GM23338 (cell line): Measurements from ENCODE around the gene LRRC28. TPM values are rescaled to one million over a fixed set of nuclear protein-coding genes. Genes with fewer than 3 reads are reported as not detected.

Source experiments
- ATAC-seq: fragments of 200-7000 bp; cut with Tn5 transposase; 3 replicates; pipeline ENCODE4 v1.9.1; 2020
- DNase-seq: peaks from one replicate; pipeline ENCODE4 v3.0.0-alpha.2; 2015; ENCODE audit warnings: low spot score
- H2AFZ ChIP-seq: fragments of 200-600 bp; sonication (generic); 2 replicates; pipeline ENCODE4 v1.8.0; 2016; ENCODE audit warnings: antibody characterized with exemption, mild to moderate bottlenecking, moderate library complexity
- H3F3A ChIP-seq: fragments of 200-600 bp; sonication (generic); replicated peaks from 2 replicates; pipeline ENCODE4 v1.8.0; 2017; ENCODE audit warnings: antibody characterized with exemption, mixed run types, low read depth
- H3K27ac ChIP-seq: fragments of 200-600 bp; sonication (generic); 2 replicates; pipeline ENCODE4 v1.6.1; 2016; ENCODE audit warnings: low read depth
- H3K27me3 ChIP-seq: fragments of 200-600 bp; sonication (generic); 2 replicates; pipeline ENCODE4 v1.8.0; 2016; ENCODE audit warnings: mild to moderate bottlenecking, mixed run types, moderate library complexity; ENCODE audit not compliant: insufficient read depth
- H3K36me3 ChIP-seq: fragments of 200-600 bp; sonication (generic); 2 replicates; pipeline ENCODE4 v1.8.0; 2016; ENCODE audit warnings: mild to moderate bottlenecking; ENCODE audit not compliant: insufficient read depth
- H3K4me1 ChIP-seq: fragments of 200-600 bp; sonication (generic); 2 replicates; pipeline ENCODE4 v1.8.0; 2016; ENCODE audit warnings: mild to moderate bottlenecking, moderate library complexity; ENCODE audit not compliant: insufficient read depth
- H3K4me2 ChIP-seq: fragments of 200-600 bp; sonication (generic); 2 replicates; pipeline ENCODE4 v1.7.1; 2017; ENCODE audit warnings: mixed run types
- H3K4me3 ChIP-seq: fragments of 200-600 bp; sonication (generic); 2 replicates; pipeline ENCODE4 v1.6.1; 2016; ENCODE audit warnings: mixed run types
- H3K79me2 ChIP-seq: fragments of 200-600 bp; sonication (generic); replicated peaks from 2 replicates; pipeline ENCODE4 v1.8.0; 2017; ENCODE audit warnings: mild to moderate bottlenecking; ENCODE audit not compliant: insufficient read depth
- H3K9me2 ChIP-seq: fragments of 200-600 bp; sonication (generic); 2 replicates; pipeline ENCODE4 v1.8.0; 2017; ENCODE audit not compliant: insufficient read depth
- H4K20me1 ChIP-seq: fragments of 200-600 bp; sonication (generic); replicated peaks from 2 replicates; pipeline ENCODE4 v1.8.0; 2017; ENCODE audit warnings: mild to moderate bottlenecking; ENCODE audit not compliant: insufficient read depth
- H3K27ac Mint-ChIP-seq: 2 replicates; pipeline ENCODE4 v1.8.0; 2020; ENCODE audit warnings: inconsistent platforms, mild to moderate bottlenecking, moderate library complexity, mixed read lengths
- H3K27me3 Mint-ChIP-seq: 3 replicates; pipeline ENCODE4 v1.8.0; 2022; ENCODE audit warnings: low read depth, mild to moderate bottlenecking, moderate library complexity, mixed read lengths, inconsistent platforms; ENCODE audit not compliant: insufficient read depth, poor library complexity
- H3K36me3 Mint-ChIP-seq: 3 replicates; pipeline ENCODE4 v1.8.0; 2021; ENCODE audit warnings: low read depth, mild to moderate bottlenecking, inconsistent platforms, moderate library complexity, mixed read lengths
- H3K4me1 Mint-ChIP-seq: 3 replicates; pipeline ENCODE4 v1.8.0; 2020; ENCODE audit warnings: mild to moderate bottlenecking, inconsistent platforms, mixed read lengths
- H3K4me3 Mint-ChIP-seq: 3 replicates; pipeline ENCODE4 v1.8.0; 2021; ENCODE audit warnings: moderate library complexity, mild to moderate bottlenecking, inconsistent platforms, mixed read lengths
- H3K9me3 Mint-ChIP-seq: 3 replicates; pipeline ENCODE4 v1.8.0; 2020; ENCODE audit warnings: moderate library complexity, mild to moderate bottlenecking, inconsistent platforms, mixed read lengths
- CREB1 ChIP-seq: fragments of 250-450 bp; sonication (Bioruptor Pico); IDR thresholded peaks from 2 replicates; pipeline ENCODE4 v1.5.0; 2020; ENCODE audit warnings: low read depth, mild to moderate bottlenecking, moderate library complexity
- EZH2 ChIP-seq: fragments of 200-600 bp; sonication (generic); IDR thresholded peaks from one replicate; pipeline ENCODE4 v1.8.0; 2017; ENCODE audit warnings: antibody characterized with exemption, mild to moderate bottlenecking, low read depth; ENCODE audit not compliant: unreplicated experiment
- EZH2phosphoT487 ChIP-seq: fragments of 200-600 bp; sonication (generic); IDR thresholded peaks from one replicate; pipeline ENCODE4 v1.8.1; 2018; ENCODE audit warnings: antibody characterized with exemption; ENCODE audit not compliant: unreplicated experiment
- JUNB ChIP-seq: IDR thresholded peaks from one replicate; pipeline ENCODE4 v1.6.1; 2016; ENCODE audit warnings: antibody characterized with exemption; ENCODE audit not compliant: unreplicated experiment
- POLR2AphosphoS5 ChIP-seq: IDR thresholded peaks from 2 replicates; pipeline ENCODE4 v1.6.1; 2016; ENCODE audit warnings: antibody characterized with exemption, low read depth
- ZNF114 ChIP-seq: fragments of 250-450 bp; sonication (Bioruptor Pico); IDR thresholded peaks from 2 replicates; pipeline ENCODE4 v1.5.0; 2020; ENCODE audit warnings: mild to moderate bottlenecking, moderate library complexity
- ZNF331 ChIP-seq: fragments of 250-450 bp; sonication (Bioruptor Pico); IDR thresholded peaks from 2 replicates; pipeline ENCODE4 v1.5.0; 2020; ENCODE audit warnings: low read depth, mild to moderate bottlenecking, moderate library complexity
- polyA plus RNA-seq: library from polyadenylated mRNA; unstranded; fragments of >200 nt; fragmentation: Nextera tagmentation; extraction: Ambion mirVana; gene quantifications from 2 replicates; pipeline ENCODE4 v1.2.1, GENCODE V29; 2016
- total RNA-seq: library from RNA; depleted of rRNA; stranded (reverse); fragments of >200 nt; shearing (Covaris generic); gene quantifications from 2 replicates; pipeline ENCODE4 v1.2.3, GENCODE V29; 2014
- TF ChIP-seq, protein P1 (sequence below): IDR thresholded peaks from one replicate; pipeline ENCODE4 v1.6.1; 2018; ENCODE audit warnings: antibody characterized with exemption; ENCODE audit not compliant: unreplicated experiment
- TF ChIP-seq, protein P2 (sequence below), 2 experiments: fragments of 200-600 bp in 1 of 2; sonication (generic) in 1 of 2; conservative IDR thresholded peaks; 2 replicates each; pipeline versions ENCODE4 v1.5.1 to v1.6.1; 2016 to 2017; ENCODE audit warnings: antibody characterized with exemption in 2 of 2, low read depth in 2 of 2, mild to moderate bottlenecking in 2 of 2, moderate library complexity in 1 of 2
- TF ChIP-seq, protein P3 (sequence below): IDR thresholded peaks from 2 replicates; pipeline ENCODE4 v1.6.1; 2016; ENCODE audit warnings: antibody characterized with exemption
- TF ChIP-seq, protein P4 (sequence below): fragments of 250-450 bp; sonication (Bioruptor Pico); IDR thresholded peaks from 2 replicates; pipeline ENCODE4 v1.5.0; 2020; ENCODE audit warnings: mild to moderate bottlenecking, moderate library complexity

Gene LRRC28
- total and polyA plus RNA-seq, 2 experiments from 2014 or later: 12.9 to 28.4 TPM

DNA sequence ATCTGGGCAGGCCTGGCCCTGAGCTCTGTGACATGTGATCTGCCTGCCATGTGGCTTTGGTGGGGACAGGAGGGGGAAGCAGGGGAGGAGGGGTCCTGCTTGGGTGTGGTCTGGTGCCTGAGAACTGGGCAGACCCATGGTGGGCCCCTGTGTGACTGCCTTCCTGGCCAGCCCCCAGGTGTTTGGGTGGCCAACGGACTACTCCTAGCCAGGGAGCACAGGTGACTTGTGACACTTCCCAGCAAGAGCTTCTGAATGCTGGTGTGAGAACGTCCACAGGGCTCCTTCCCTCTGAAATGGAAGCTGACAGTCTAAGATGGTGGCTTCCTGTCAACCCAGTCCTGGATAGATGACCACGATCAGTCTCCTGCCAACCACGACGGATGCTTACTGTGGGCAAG, 178.4 kb downstream of the LRRC28 start:
- H3K4me3 Mint-ChIP-seq: no peak overlapping the region
- Histone ChIP-seq H3K4me2 (no peak overlapping the region), H3K36me3 (no peaks in the 10 kb centered on the region), H3K27ac (no peak overlapping the region), H3K4me3 (no peak overlapping the region), H4K20me1 (no peaks in the 10 kb centered on the region), H3K4me1 (no peaks in the 10 kb centered on the region), H2AFZ (no peak overlapping the region), H3K79me2 (no peaks in the 10 kb centered on the region), H3K9me2 (no peaks in the 10 kb centered on the region), H3F3A (no peaks in the 10 kb centered on the region), H3K27me3 (no peaks in the 10 kb centered on the region)
- H3K9me3 Mint-ChIP-seq: no peaks in the 10 kb centered on the region
- H3K27me3 Mint-ChIP-seq: peaks cover 7% of the 10 kb centered on the region
- TF ChIP-seq, protein P1, sequence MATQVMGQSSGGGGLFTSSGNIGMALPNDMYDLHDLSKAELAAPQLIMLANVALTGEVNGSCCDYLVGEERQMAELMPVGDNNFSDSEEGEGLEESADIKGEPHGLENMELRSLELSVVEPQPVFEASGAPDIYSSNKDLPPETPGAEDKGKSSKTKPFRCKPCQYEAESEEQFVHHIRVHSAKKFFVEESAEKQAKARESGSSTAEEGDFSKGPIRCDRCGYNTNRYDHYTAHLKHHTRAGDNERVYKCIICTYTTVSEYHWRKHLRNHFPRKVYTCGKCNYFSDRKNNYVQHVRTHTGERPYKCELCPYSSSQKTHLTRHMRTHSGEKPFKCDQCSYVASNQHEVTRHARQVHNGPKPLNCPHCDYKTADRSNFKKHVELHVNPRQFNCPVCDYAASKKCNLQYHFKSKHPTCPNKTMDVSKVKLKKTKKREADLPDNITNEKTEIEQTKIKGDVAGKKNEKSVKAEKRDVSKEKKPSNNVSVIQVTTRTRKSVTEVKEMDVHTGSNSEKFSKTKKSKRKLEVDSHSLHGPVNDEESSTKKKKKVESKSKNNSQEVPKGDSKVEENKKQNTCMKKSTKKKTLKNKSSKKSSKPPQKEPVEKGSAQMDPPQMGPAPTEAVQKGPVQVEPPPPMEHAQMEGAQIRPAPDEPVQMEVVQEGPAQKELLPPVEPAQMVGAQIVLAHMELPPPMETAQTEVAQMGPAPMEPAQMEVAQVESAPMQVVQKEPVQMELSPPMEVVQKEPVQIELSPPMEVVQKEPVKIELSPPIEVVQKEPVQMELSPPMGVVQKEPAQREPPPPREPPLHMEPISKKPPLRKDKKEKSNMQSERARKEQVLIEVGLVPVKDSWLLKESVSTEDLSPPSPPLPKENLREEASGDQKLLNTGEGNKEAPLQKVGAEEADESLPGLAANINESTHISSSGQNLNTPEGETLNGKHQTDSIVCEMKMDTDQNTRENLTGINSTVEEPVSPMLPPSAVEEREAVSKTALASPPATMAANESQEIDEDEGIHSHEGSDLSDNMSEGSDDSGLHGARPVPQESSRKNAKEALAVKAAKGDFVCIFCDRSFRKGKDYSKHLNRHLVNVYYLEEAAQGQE: no peak
- no peak for TF ChIP-seq POLR2AphosphoS5
- TF ChIP-seq, protein P2, sequence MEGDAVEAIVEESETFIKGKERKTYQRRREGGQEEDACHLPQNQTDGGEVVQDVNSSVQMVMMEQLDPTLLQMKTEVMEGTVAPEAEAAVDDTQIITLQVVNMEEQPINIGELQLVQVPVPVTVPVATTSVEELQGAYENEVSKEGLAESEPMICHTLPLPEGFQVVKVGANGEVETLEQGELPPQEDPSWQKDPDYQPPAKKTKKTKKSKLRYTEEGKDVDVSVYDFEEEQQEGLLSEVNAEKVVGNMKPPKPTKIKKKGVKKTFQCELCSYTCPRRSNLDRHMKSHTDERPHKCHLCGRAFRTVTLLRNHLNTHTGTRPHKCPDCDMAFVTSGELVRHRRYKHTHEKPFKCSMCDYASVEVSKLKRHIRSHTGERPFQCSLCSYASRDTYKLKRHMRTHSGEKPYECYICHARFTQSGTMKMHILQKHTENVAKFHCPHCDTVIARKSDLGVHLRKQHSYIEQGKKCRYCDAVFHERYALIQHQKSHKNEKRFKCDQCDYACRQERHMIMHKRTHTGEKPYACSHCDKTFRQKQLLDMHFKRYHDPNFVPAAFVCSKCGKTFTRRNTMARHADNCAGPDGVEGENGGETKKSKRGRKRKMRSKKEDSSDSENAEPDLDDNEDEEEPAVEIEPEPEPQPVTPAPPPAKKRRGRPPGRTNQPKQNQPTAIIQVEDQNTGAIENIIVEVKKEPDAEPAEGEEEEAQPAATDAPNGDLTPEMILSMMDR (conservative IDR thresholded peaks at IDR 0.05; ENCODE audit: low read depth in 2 of 2): no peak
- no peak for TF ChIP-seq EZH2
- TF ChIP-seq, protein P3, sequence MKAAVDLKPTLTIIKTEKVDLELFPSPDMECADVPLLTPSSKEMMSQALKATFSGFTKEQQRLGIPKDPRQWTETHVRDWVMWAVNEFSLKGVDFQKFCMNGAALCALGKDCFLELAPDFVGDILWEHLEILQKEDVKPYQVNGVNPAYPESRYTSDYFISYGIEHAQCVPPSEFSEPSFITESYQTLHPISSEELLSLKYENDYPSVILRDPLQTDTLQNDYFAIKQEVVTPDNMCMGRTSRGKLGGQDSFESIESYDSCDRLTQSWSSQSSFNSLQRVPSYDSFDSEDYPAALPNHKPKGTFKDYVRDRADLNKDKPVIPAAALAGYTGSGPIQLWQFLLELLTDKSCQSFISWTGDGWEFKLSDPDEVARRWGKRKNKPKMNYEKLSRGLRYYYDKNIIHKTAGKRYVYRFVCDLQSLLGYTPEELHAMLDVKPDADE: no peak
- TF ChIP-seq ZNF114 (CRISPR knock-in tag): no peak
- no peak for TF ChIP-seq JUNB
- TF ChIP-seq ZNF331: no peak
- TF ChIP-seq, protein P4, sequence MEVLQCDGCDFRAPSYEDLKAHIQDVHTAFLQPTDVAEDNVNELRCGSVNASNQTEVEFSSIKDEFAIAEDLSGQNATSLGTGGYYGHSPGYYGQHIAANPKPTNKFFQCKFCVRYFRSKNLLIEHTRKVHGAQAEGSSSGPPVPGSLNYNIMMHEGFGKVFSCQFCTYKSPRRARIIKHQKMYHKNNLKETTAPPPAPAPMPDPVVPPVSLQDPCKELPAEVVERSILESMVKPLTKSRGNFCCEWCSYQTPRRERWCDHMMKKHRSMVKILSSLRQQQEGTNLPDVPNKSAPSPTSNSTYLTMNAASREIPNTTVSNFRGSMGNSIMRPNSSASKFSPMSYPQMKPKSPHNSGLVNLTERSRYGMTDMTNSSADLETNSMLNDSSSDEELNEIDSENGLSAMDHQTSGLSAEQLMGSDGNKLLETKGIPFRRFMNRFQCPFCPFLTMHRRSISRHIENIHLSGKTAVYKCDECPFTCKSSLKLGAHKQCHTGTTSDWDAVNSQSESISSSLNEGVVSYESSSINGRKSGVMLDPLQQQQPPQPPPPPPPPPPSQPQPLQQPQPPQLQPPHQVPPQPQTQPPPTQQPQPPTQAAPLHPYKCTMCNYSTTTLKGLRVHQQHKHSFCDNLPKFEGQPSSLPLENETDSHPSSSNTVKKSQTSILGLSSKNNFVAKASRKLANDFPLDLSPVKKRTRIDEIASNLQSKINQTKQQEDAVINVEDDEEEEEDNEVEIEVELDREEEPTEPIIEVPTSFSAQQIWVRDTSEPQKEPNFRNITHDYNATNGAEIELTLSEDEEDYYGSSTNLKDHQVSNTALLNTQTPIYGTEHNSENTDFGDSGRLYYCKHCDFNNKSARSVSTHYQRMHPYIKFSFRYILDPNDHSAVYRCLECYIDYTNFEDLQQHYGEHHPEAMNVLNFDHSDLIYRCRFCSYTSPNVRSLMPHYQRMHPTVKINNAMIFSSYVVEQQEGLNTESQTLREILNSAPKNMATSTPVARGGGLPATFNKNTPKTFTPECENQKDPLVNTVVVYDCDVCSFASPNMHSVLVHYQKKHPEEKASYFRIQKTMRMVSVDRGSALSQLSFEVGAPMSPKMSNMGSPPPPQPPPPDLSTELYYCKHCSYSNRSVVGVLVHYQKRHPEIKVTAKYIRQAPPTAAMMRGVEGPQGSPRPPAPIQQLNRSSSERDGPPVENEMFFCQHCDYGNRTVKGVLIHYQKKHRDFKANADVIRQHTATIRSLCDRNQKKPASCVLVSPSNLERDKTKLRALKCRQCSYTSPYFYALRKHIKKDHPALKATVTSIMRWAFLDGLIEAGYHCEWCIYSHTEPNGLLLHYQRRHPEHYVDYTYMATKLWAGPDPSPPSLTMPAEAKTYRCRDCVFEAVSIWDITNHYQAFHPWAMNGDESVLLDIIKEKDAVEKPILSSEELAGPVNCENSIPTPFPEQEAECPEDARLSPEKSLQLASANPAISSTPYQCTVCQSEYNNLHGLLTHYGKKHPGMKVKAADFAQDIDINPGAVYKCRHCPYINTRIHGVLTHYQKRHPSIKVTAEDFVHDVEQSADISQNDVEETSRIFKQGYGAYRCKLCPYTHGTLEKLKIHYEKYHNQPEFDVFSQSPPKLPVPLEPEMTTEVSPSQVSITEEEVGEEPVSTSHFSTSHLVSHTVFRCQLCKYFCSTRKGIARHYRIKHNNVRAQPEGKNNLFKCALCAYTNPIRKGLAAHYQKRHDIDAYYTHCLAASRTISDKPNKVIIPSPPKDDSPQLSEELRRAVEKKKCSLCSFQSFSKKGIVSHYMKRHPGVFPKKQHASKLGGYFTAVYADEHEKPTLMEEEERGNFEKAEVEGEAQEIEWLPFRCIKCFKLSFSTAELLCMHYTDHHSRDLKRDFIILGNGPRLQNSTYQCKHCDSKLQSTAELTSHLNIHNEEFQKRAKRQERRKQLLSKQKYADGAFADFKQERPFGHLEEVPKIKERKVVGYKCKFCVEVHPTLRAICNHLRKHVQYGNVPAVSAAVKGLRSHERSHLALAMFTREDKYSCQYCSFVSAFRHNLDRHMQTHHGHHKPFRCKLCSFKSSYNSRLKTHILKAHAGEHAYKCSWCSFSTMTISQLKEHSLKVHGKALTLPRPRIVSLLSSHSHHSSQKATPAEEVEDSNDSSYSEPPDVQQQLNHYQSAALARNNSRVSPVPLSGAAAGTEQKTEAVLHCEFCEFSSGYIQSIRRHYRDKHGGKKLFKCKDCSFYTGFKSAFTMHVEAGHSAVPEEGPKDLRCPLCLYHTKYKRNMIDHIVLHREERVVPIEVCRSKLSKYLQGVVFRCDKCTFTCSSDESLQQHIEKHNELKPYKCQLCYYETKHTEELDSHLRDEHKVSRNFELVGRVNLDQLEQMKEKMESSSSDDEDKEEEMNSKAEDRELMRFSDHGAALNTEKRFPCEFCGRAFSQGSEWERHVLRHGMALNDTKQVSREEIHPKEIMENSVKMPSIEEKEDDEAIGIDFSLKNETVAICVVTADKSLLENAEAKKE (CRISPR knock-in tag): no peak
- TF ChIP-seq CREB1: no peak
- no peak for TF ChIP-seq EZH2phosphoT487
- H3K36me3 Mint-ChIP-seq: no peaks in the 10 kb centered on the region
- peaks cover 8% of the 10 kb centered on the region for H3K4me1 Mint-ChIP-seq
- no peak for ATAC-seq
- DNase-seq: no peak
- no peak overlapping the region for H3K27ac Mint-ChIP-seq
